Mesodermal cell (in vitro differentiated cells): Measurements from ENCODE around the gene C20orf202.

Source experiments
- H3K27ac ChIP-seq: 2 replicates; pipeline ENCODE4 v1.7.0; 2013; ENCODE audit warnings: mild to moderate bottlenecking, low read depth, low read length, moderate library complexity; ENCODE audit not compliant: severe bottlenecking
- H3K36me3 ChIP-seq: 2 replicates; pipeline ENCODE4 v1.7.1; 2013; ENCODE audit warnings: mild to moderate bottlenecking, low read length, moderate library complexity; ENCODE audit not compliant: control insufficient read depth, insufficient read depth
- H3K4me1 ChIP-seq: one replicate; pipeline ENCODE4 v1.7.1; 2013; ENCODE audit warnings: mild to moderate bottlenecking, low read length; ENCODE audit not compliant: insufficient read depth, control insufficient read depth, poor library complexity, severe bottlenecking
- H3K4me3 ChIP-seq: 2 replicates; pipeline ENCODE4 v1.7.0; 2013; ENCODE audit warnings: low read length, control low read depth, mild to moderate bottlenecking; ENCODE audit not compliant: insufficient read depth, poor library complexity, severe bottlenecking; ENCODE audit errors: extremely low read depth
- H3K9me3 ChIP-seq: 2 replicates; pipeline ENCODE4 v1.7.1; 2013; ENCODE audit warnings: mild to moderate bottlenecking, low read length, moderate library complexity; ENCODE audit not compliant: control insufficient read depth
- WGBS, 2 experiments: methylation state at CpG; one replicate each; pipeline ENCODE4 v1.1.5; 2013; ENCODE audit warnings: missing lambda C conversion rate in 2 of 2; ENCODE audit not compliant: insufficient coverage in 2 of 2; 5-methylcytosine and 5-hydroxymethylcytosine counted together

The C20orf202 gene

DNA sequence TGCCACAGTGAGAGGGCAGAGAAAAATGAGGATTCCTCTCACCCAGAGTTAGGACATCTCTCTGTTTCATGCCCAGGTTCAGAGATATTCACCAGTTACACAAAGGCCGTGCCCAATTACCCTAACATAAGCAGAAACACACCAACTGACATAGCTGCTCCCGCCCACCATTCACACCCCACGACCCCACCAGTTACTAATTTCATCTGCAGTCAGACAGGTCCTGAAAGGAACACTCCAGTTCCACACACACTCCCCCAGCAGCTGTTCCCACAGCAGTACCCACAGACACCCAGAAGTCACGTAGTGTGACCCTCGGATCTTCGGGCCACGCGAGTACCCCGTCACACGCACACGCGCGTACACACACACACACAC, 19.0 kb upstream of the C20orf202 start:
- peaks cover 30% of the 10 kb centered on the region for H3K4me1 ChIP-seq
- WGBS, 2 experiments, result 61 to 70% methylated on average over 3 of the region's 13 CpGs
- no peak overlapping the region for H3K27ac ChIP-seq
- no peaks in the 10 kb centered on the region for H3K9me3 ChIP-seq
- H3K4me3 ChIP-seq, result peak overlapping the region; percentile 58
- peaks cover 15% of the 10 kb centered on the region for H3K36me3 ChIP-seq

DNA sequence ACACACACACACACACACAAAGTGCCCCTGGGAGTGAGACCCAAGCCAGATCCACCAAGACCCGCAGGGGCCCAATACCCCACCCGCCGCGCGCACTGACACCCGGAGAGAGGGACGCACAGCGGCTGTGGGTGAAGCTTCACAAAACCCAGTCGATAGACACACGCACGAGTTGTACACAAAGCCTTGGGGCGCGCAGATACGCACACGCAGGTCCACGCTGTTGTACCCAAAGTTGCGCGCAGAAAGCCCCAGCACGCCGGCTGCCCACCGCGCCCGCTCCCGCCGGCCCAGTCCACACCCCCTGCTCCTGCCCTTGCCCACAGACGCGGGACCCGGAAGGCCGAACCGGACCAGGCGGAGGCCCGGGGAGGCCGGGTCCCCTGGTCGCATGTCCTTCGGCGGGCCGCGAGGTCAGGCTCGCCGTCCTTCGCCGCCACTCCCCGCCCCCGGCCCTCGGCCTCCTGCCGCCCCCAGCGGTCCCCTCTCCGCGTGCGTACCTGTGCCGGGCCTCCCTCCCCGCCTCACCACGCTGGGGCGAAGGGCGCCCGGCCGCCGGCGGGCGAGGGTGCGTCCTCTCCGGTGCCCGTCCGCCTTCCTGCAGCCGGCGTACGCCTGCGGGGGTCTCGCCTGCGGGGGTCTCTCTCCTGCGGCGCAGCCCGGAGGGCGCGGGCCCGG, 18.5 kb upstream of the C20orf202 start, which contains the start of gene TMEM74B:
Gene TMEM74B, minus strand, starts transcription at position 344 of the 678 bp plus-strand sequence. CDS start 1,180 bp downstream, outside the sequence.
- Histone ChIP-seq H3K9me3 (no peaks in the 10 kb centered on the region), H3K27ac (no peak within 1 kb of the TSS), H3K36me3 (peaks cover 12% of the 10 kb centered on the region), H3K4me3 (peak within 1 kb of the TSS; percentile 58), H3K4me1 (peaks cover 30% of the 10 kb centered on the region)
- 6 to 7% methylated on average over 46 to 51 of the region's 76 CpGs for WGBS, 2 experiments

DNA sequence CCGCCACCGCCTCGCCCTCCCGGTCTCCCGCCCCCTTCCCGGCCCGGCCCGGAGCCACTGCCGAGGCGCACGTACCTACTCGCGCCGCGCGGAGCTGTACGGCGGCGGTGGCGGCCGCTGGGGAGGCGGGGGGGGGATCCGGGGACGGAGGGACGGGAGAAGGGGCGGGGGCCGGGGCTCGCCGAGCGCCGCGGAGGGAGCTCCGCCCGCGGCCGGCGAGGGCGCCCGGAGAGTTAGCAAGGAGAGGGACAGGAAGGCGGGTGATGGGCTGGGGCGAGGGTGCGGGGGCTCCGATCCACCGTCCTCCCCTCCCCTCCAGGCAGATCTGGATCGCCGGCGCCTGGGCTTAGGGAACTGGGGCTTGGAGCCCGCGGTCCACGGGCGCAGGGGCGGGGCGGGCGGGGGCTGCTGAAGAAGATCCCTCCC, 17.9 kb upstream of the C20orf202 start:
- peak overlapping the region; percentile 58 for H3K4me3 ChIP-seq
- H3K36me3 ChIP-seq, result peaks cover 7% of the 10 kb centered on the region
- no peak overlapping the region for H3K27ac ChIP-seq
- 0% methylated on average over 12 of the region's 54 CpGs for WGBS, 2 experiments
- H3K4me1 ChIP-seq, result peaks cover 30% of the 10 kb centered on the region
- H3K9me3 ChIP-seq, result no peaks in the 10 kb centered on the region

DNA sequence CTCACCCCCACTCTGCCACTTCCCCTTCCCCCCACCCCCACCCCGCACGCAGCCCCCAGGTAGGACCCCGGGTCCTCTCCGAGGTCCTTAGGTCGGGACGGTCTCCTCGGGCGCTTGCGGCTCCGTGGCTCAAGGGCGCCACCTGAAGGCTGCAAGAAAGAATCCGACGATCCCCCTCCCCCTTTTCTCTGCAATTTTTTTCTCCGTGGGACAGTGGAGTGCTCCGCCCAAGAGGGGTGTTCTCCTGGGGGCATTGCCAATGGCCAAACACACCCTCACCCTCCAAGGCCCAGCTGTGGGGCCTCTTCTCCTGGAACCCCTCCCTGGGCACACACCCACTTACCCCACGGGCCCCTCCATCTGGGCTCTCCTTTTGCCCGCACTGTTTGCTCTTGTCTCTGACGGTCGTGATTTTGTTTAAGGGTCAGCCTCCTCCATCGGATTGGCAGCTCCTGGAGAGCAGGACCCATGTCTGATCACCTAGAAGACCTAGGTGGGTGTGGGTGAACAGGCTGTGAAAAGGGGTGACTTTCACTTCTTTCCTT, 17.4 kb upstream of the C20orf202 start:
- no peak overlapping the region for H3K27ac ChIP-seq
- 10 to 28% methylated on average over 5 to 12 of the region's 20 CpGs for WGBS, 2 experiments
- peaks cover 30% of the 10 kb centered on the region for H3K4me1 ChIP-seq
- peak overlapping the region; percentile 58 for H3K4me3 ChIP-seq
- H3K9me3 ChIP-seq, result no peaks in the 10 kb centered on the region
- peaks cover 5% of the 10 kb centered on the region for H3K36me3 ChIP-seq

DNA sequence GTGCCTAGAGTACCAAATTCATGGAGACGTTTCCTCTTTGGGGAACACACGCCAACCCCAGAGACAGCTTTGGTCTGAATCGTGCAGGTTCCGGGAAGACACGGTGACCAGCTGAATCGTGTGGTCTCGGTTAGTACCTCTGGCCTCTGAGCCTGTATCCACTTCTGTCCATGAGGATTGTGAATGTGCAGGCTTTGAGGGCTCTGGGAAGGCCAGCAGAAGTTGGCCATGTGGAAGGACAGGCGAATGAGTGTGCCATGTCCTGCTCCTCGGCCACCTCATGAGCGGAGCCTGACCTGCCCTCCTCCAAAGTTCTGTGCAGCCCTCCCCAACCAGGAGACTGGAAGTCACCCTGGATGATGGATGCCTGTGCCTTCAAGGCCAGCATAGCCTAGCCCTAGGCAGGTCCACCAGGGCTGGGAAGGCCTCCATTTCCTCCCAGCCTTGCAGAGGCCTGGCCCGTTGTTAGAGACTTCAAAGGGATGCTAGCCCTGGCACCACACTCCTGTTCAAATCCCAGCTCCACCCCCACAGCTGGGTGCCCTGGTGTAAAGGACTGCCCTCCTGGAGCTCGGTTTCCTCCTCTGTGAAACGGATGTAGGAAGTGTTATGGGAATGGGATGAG, 16.8 kb upstream of the C20orf202 start:
- H3K9me3 ChIP-seq, result no peaks in the 10 kb centered on the region
- peaks cover 30% of the 10 kb centered on the region for H3K4me1 ChIP-seq
- WGBS, 2 experiments, result 74 to 80% methylated on average over 11 of the region's 13 CpGs
- no peak overlapping the region for H3K4me3 ChIP-seq
- peak overlapping the region; percentile 90 for H3K27ac ChIP-seq
- H3K36me3 ChIP-seq, result no peaks in the 10 kb centered on the region

DNA sequence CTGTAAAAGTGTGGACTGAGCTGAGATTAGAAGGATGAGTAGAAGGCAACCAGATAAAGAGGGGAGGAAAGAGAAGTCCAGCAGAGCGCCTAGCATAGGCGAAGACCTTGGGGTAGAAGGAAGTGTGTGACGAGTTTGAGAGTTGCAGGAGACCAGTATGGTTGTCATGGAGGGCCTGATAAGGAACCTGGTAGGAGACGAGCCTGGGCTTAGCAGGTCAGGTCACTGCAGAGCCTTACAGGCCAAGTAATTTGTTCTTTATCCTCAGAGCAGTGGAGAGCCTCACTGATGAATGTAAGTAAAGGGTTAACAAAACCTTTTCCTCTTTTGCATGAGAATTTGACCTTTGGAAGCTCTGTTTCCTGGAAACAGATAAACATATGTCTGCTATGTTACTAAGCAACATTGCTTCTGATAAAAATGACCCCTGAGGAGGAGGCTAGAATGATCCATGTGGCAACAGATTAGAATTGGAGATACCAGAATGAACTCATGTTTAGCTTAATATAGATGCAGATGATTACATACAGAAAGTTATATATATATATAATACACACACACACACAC, 15.6 kb upstream of the C20orf202 start:
- peaks cover 24% of the 10 kb centered on the region for H3K4me1 ChIP-seq
- no peaks in the 10 kb centered on the region for H3K36me3 ChIP-seq
- peak overlapping the region; percentile 90 for H3K27ac ChIP-seq
- H3K4me3 ChIP-seq, result no peak overlapping the region
- 50 to 54% methylated on average over 4 of the region's 4 CpGs for WGBS, 2 experiments
- H3K9me3 ChIP-seq, result no peaks in the 10 kb centered on the region

DNA sequence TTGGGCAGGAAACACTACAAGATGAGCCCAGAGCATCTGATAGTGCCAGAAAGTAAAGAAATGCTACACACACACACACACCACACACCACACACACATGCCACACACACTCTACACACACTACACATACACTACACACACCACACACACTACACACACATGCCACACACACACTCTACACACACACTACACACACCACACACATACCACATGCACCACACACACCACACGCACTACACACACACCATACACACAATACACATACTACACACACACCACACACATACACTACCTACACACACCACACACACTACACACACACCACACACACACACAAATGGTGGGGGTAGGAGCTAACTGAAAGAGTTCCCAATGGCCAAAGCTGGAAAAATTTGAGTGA, 14.9 kb upstream of the C20orf202 start:
- WGBS, 2 experiments, result no CpG with 5 or more reads among the region's 1 CpG
- Histone ChIP-seq H3K9me3 (no peaks in the 10 kb centered on the region), H3K36me3 (no peaks in the 10 kb centered on the region), H3K27ac (peak overlapping the region; percentile 90), H3K4me1 (peaks cover 24% of the 10 kb centered on the region), H3K4me3 (no peak overlapping the region)

DNA sequence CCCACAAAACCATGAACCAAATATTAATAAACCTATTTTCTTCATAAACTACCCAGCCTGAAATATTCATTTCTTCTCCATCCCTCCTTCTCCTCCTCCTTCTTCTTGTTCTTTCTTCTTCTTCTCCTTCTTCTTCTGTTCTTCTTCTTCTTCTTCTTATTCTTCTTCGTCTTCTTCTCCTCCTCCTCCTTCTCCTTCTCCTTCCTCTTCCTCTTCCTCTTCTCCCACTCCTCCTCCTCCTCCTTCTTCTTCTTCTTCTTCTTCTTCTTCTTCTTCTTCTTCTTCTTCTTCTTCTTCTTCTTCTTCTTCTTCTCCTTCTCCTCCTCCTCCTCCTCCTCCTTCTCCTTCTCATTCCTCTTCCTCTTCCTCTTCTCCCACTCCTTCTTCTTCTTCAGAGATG, 13.4 kb upstream of the C20orf202 start:
- Histone ChIP-seq H3K4me1 (peaks cover 24% of the 10 kb centered on the region), H3K36me3 (no peaks in the 10 kb centered on the region), H3K4me3 (no peak overlapping the region), H3K9me3 (no peaks in the 10 kb centered on the region), H3K27ac (no peak overlapping the region)
- 93 to 97% methylated on average over 1 of the region's 1 CpG for WGBS, 2 experiments

DNA sequence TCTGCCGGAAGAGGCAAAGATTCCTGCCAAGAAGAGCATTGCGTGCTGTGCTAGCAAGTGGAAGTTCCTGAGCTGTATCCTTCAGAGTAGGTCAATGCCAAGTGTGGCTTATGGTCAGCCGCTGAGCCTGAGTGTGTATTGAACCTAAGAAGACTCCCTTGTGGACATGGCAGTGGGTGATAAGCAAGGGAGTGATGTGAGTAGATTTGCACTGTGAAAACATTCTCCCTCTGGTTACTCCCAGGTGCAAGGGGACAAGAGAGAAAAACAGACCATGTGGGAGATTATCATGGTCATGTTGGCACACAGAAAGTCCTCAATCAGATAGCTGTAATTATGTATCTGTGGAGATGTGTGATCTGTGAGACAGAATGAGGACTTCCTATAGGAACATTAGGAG, 12.4 kb upstream of the C20orf202 start:
- Histone ChIP-seq H3K9me3 (no peaks in the 10 kb centered on the region), H3K4me1 (peaks cover 24% of the 10 kb centered on the region), H3K36me3 (no peaks in the 10 kb centered on the region), H3K4me3 (no peak overlapping the region), H3K27ac (no peak overlapping the region)
- WGBS, 2 experiments, result 100% methylated on average over 3 of the region's 3 CpGs

DNA sequence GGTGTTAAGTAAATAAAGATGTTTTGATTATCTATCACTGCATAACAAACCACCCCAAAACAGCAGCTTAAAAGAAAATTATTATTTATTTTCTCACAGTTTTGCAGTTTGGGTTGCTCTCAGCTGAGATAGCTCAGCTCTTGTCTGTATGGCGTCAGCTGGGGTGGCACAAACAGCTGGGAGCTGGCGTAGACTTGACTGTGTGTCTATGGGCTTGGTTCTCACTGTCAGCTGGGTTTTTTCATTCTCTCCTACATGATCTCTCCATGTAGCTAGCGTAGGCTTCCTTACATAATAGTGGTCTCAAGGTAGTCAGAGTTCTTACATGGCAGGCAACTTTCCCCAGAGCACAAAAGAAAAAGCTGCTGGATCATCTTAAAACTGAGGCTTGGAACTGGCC, 12.0 kb upstream of the C20orf202 start:
- Histone ChIP-seq H3K27ac (no peak overlapping the region), H3K4me1 (peaks cover 23% of the 10 kb centered on the region), H3K9me3 (no peaks in the 10 kb centered on the region), H3K4me3 (no peak overlapping the region), H3K36me3 (no peaks in the 10 kb centered on the region)
- WGBS, 2 experiments, result 83 to 100% methylated on average over 1 of the region's 3 CpGs
